Activated CD4-positive, alpha-beta memory T cell treated with anti-CD3 and anti-CD28 coated beads, Interleukin-2, amount 10 ng/mL, durations not matched to agents 7 days and 5 days (primary cell): ENCODE data around the gene APBB2. TPM values are rescaled to one million over a fixed set of nuclear protein-coding genes. Genes with fewer than 3 reads are reported as not detected.
A peak's percentile ranks its signal among the peaks of the same experiment; 100 is the strongest.
"Not testable (repeated sequence)": the region's sequence is repeated elsewhere in the genome, so short reads cannot be mapped to it uniquely, and the experiment has no call there.

Source experiments
- CTCF ChIA-PET: fragments of 350-600 bp; sonication (Branson Sonifier 250); formaldehyde crosslinking; loops from one replicate; lab custom pipeline; 2021; ENCODE audit warnings: antibody characterized with exemption, inconsistent platforms; lab: Charles Lee
- POLR2A ChIA-PET: fragments of 350-600 bp; sonication (Branson Sonifier 250); formaldehyde crosslinking; loops from one replicate; lab custom pipeline; 2021; ENCODE audit warnings: antibody characterized with exemption; lab: Charles Lee
- DNase-seq: peaks from one replicate; pipeline ENCODE4 v3.0.0-alpha.2; 2020
- H3K27ac Mint-ChIP-seq: one replicate; pipeline ENCODE4 v1.8.0; 2021; ENCODE audit warnings: mild to moderate bottlenecking, mixed read lengths
- H3K27me3 Mint-ChIP-seq: one replicate; pipeline ENCODE4 v1.8.0; 2021; ENCODE audit warnings: mixed read lengths
- H3K36me3 Mint-ChIP-seq: one replicate; pipeline ENCODE4 v1.8.0; 2021; ENCODE audit warnings: low read depth, mixed read lengths
- H3K4me1 Mint-ChIP-seq: one replicate; pipeline ENCODE4 v1.8.0; 2021; ENCODE audit warnings: mixed read lengths
- H3K4me3 Mint-ChIP-seq: one replicate; pipeline ENCODE4 v1.8.0; 2021; ENCODE audit warnings: mild to moderate bottlenecking, mixed read lengths
- H3K9me3 Mint-ChIP-seq: one replicate; pipeline ENCODE4 v1.8.0; 2021; ENCODE audit warnings: mixed read lengths
- total RNA-seq, 2 experiments: library from RNA; stranded (reverse); gene quantifications; one replicate each; pipeline ENCODE4 v1.2.3, GENCODE V29; 2021

The APBB2 gene
- total RNA-seq, 2 experiments from 2014 or later: 0.75 to 1.3 TPM

DNA sequence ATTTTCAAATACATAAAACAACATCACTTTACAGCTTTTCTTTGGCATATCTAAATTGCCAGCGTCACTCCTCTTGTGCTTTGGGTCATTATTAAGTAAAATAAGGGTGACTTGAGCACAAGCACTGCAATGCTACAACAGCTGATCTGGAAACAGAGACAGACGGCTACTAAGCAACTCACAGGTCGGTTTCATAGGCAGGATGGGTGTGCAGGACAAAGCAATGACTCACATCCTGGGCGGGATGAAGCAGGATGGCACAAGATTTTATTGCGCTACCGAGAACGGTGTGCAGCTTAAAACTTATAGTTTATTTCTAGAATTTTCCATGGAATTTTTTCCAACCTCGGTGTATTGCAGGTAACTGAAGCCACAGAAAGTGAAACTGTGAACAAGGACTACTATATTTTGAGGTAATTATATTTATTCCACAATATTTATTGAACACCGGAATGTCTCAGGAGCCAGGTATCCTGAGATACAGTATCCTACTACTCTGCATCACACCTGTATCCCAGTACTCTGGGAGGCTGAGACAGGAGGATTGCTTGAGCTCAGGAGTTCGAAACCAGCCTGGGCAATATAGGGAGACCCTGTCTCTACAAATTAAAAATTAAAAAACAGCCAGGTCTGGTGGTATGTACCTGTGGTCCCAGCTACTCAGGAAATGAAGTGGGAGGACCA is 215.5 kb downstream of the APBB2 start:
- CTCF ChIA-PET: no interaction called here
- no peaks in the 10 kb centered on the region for H3K4me1 Mint-ChIP-seq
- POLR2A ChIA-PET: no interaction called here
- no peak overlapping the region for H3K4me3 Mint-ChIP-seq
- no peak for DNase-seq
- peaks cover 14% of the 10 kb centered on the region for H3K27me3 Mint-ChIP-seq
- H3K27ac Mint-ChIP-seq: no peak overlapping the region
- H3K9me3 Mint-ChIP-seq: no peaks in the 10 kb centered on the region
- H3K36me3 Mint-ChIP-seq: no peaks in the 10 kb centered on the region

DNA sequence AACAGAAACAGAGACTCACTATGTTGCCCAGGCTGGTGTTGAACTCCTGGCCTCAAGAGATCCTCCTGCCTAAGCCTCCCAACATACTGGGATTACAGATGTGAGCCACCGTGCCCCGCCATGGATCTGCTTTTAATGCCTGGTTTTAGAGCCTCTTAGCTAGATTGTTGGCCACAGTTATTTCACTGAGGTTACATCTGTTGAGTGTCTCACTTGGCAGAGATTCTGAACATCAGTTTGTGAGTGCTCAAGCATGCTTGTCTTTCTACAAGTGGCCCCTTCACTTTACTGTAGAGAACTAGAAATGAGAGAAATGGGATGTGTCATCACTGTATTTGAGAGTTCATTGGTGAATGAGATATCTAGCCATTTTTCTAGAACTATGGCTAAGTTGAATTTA is 218.5 kb downstream of the APBB2 start:
- POLR2A ChIA-PET: no interaction called here
- DNase-seq: no peak
- CTCF ChIA-PET: no interaction called here
- Mint-ChIP-seq H3K27me3 (peaks cover 14% of the 10 kb centered on the region), H3K27ac (no peak overlapping the region), H3K9me3 (no peaks in the 10 kb centered on the region), H3K36me3 (no peaks in the 10 kb centered on the region), H3K4me1 (peaks cover 2% of the 10 kb centered on the region), H3K4me3 (no peak overlapping the region)

- POLR2A ChIA-PET: not testable (repeated sequence)
These were observed 220.0 kb downstream of the APBB2 start for GRCh38 chr4:40994321-40994720.

DNA sequence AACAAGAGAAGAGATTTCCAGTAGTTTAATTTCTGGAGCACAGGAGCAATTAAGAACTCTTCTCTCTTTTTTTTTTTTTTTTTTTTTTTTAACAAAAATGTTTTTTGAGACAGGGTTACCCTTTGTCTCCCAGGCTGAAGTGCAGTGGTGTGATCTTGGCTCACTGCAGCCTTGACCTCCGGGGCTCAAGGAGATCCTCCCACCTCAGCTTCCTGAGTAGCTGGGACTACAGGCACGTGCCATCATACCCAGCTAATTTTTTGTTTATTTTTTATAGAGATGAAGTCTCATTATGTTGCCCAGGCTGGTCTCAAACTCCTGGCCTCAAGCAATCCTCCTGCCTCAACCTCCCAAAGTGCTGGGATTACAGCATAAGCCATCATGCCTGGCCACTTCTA is 221.0 kb downstream of the APBB2 start:
- H3K4me3 Mint-ChIP-seq, H3K4me1 Mint-ChIP-seq, H3K9me3 Mint-ChIP-seq, H3K36me3 Mint-ChIP-seq, POLR2A ChIA-PET, H3K27ac Mint-ChIP-seq, DNase-seq: not testable (repeated sequence)
- CTCF ChIA-PET: interaction anchor here (1.0 kb wide), 1 partner anchor 17 kb away, joined by 7 read pairs; no protein-coding TSS in a partner anchor
- peaks cover 14% of the 10 kb centered on the region for H3K27me3 Mint-ChIP-seq

More at GRCh38 chr4:40994321-40994720, 220.0 kb downstream of the APBB2 start:
- H3K36me3 Mint-ChIP-seq, H3K9me3 Mint-ChIP-seq, CTCF ChIA-PET, DNase-seq, H3K4me3 Mint-ChIP-seq, H3K4me1 Mint-ChIP-seq, H3K27ac Mint-ChIP-seq: not testable (repeated sequence)
- peaks cover 14% of the 10 kb centered on the region for H3K27me3 Mint-ChIP-seq

GRCh38 chr4:40992472-40993295 is 221.7 kb downstream of the APBB2 start:
- H3K36me3 Mint-ChIP-seq: no peaks in the 10 kb centered on the region
- peak; percentile 19 for DNase-seq
- H3K27ac Mint-ChIP-seq: no peak overlapping the region
- H3K4me3 Mint-ChIP-seq: no peak overlapping the region
- CTCF ChIA-PET: interaction anchor here (1.0 kb wide), 1 partner anchor 16 kb away, joined by 7 read pairs; no protein-coding TSS in a partner anchor
- H3K4me1 Mint-ChIP-seq: peaks cover 2% of the 10 kb centered on the region
- H3K27me3 Mint-ChIP-seq: peaks cover 14% of the 10 kb centered on the region
- no peaks in the 10 kb centered on the region for H3K9me3 Mint-ChIP-seq
- POLR2A ChIA-PET: no interaction called here

GRCh38 chr4:40991908-40992307 is 222.4 kb downstream of the APBB2 start:
- Mint-ChIP-seq H3K9me3 (no peaks in the 10 kb centered on the region), H3K27ac (no peak overlapping the region), H3K4me3 (no peak overlapping the region), H3K27me3 (peaks cover 8% of the 10 kb centered on the region), H3K4me1 (peaks cover 2% of the 10 kb centered on the region), H3K36me3 (no peaks in the 10 kb centered on the region)
- ChIA-PET CTCF (no interaction called here), POLR2A (no interaction called here)
- DNase-seq: no peak

DNA sequence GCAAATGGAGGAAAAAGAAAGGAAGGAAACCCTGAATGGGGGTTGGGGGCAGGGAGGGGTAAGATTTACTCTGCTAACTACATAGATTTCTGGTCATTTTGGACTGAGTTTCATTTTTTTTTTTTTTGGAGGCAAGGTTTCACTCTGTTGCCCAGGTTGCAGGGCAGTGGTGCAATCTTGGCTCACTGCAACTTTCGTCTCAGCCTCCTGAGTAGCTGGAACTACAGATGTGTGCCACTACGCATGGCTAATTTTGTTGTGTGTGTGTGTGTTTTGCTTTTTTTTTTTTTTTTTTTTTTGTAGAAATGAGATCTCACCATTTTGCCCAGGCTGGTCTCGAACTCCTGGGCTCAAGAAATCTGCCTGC is 223.5 kb downstream of the APBB2 start:
- Mint-ChIP-seq H3K27me3 (peaks cover 1% of the 10 kb centered on the region), H3K4me1 (peaks cover 2% of the 10 kb centered on the region), H3K9me3 (no peaks in the 10 kb centered on the region), H3K4me3 (no peak overlapping the region), H3K27ac (no peak overlapping the region), H3K36me3 (no peaks in the 10 kb centered on the region)
- ChIA-PET POLR2A (no interaction called here), CTCF (no interaction called here)
- no peak for DNase-seq

DNA sequence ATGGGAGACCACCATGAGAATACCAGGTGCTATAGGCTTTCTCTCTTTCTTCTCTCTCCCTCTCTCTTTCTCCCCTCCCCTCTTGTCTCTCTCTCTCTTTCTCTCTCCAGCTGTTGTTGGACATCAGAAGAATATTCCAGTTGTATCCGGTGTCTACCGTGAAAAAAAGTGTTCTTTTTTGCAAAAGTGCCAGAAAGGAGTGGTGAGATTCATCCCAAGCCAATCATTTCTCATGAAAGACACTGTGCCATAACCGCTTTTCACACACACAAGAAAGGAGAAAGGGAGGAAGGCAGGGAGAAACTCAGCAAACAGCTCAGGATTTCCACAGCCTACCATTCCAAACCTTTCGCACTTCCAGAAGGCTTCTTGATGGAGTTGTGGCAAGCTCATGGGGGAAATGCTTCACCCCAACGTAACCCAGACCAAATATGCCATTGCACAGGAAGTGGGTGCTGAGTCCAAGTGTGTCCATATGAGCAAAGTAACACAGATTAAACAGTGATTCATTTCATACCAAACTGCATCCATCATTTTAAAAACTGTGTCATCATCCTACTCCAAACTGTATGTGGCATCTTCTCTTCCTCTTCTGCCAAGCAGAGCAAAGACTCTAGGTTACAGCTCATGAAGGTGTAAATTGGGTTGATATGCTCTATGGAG is 224.0 kb downstream of the APBB2 start:
- peaks cover 2% of the 10 kb centered on the region for H3K4me1 Mint-ChIP-seq
- DNase-seq: no peak
- no peak overlapping the region for H3K4me3 Mint-ChIP-seq
- no peaks in the 10 kb centered on the region for H3K9me3 Mint-ChIP-seq
- H3K27ac Mint-ChIP-seq: peak overlapping the region; percentile 5
- ChIA-PET CTCF (interaction anchor here (1.2 kb wide), 1 partner anchor 14 kb away, joined by 4 read pairs; no protein-coding TSS in a partner anchor), POLR2A (no interaction called here)
- H3K27me3 Mint-ChIP-seq: no peaks in the 10 kb centered on the region
- no peaks in the 10 kb centered on the region for H3K36me3 Mint-ChIP-seq

- POLR2A ChIA-PET: no interaction called here
- no peak for DNase-seq
These were observed 227.2 kb downstream of the APBB2 start for GRCh38 chr4:40987151-40987550.

DNA sequence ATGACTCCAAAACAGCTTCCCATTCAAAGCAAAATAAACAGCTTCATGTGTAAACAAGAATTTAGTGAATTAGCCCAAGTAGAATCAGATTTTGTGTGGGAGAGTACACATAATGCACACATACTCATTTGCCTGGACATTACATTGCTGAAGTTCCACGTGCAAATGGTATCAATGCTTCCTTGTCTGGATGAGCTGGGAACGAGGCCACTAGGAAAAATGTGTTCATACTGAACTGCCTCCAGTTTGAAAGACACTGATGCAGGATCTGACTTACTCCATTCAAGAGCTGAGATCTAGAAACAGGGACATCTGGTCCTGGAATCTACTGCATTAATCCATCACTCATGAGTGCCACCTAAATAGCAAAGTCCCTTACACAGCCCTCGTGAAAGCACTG is 228.0 kb downstream of the APBB2 start:
- H3K27me3 Mint-ChIP-seq: no peaks in the 10 kb centered on the region
- H3K36me3 Mint-ChIP-seq: no peaks in the 10 kb centered on the region
- H3K4me3 Mint-ChIP-seq: no peak overlapping the region
- no peak for DNase-seq
- no peak overlapping the region for H3K27ac Mint-ChIP-seq
- CTCF ChIA-PET: interaction anchor here (1.9 kb wide), 1 partner anchor 10 kb away, joined by 9 read pairs; no protein-coding TSS in a partner anchor
- H3K9me3 Mint-ChIP-seq: no peaks in the 10 kb centered on the region
- H3K4me1 Mint-ChIP-seq: no peaks in the 10 kb centered on the region
- POLR2A ChIA-PET: no interaction called here

More at GRCh38 chr4:40987151-40987550, 227.2 kb downstream of the APBB2 start:
- CTCF ChIA-PET: no interaction called here
- H3K9me3 Mint-ChIP-seq: no peaks in the 10 kb centered on the region
- no peaks in the 10 kb centered on the region for H3K27me3 Mint-ChIP-seq
- H3K27ac Mint-ChIP-seq: no peak overlapping the region
- H3K36me3 Mint-ChIP-seq: no peaks in the 10 kb centered on the region
- no peak overlapping the region for H3K4me3 Mint-ChIP-seq
- no peaks in the 10 kb centered on the region for H3K4me1 Mint-ChIP-seq

DNA sequence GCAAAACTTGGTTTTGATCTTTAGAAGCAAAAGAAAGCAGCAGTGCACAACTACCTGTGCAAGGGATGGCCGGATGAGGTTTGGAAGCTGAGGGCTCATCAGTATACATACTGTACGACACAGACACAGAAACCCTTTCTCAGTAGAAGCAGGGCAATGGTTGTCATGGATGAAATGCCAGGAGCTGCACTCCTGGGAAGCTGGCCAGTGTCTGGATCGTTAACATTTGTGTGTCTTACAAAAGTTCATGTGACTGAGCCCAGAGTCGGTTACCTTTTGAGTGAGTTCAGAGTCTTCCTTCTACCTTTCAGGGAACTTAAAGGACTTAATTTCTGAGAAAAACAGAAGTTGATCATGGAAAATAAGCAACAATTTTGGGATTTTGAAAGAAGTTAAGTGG is 230.3 kb downstream of the APBB2 start:
- no peaks in the 10 kb centered on the region for H3K9me3 Mint-ChIP-seq
- DNase-seq: no peak
- H3K27ac Mint-ChIP-seq: no peak overlapping the region
- H3K27me3 Mint-ChIP-seq: no peaks in the 10 kb centered on the region
- no peak overlapping the region for H3K4me3 Mint-ChIP-seq
- H3K36me3 Mint-ChIP-seq: no peaks in the 10 kb centered on the region
- POLR2A ChIA-PET: no interaction called here
- no peaks in the 10 kb centered on the region for H3K4me1 Mint-ChIP-seq
- CTCF ChIA-PET: no interaction called here

- ChIA-PET POLR2A (no interaction called here), CTCF (no interaction called here)
- H3K9me3 Mint-ChIP-seq: no peaks in the 10 kb centered on the region
- no peaks in the 10 kb centered on the region for H3K4me1 Mint-ChIP-seq
- no peaks in the 10 kb centered on the region for H3K36me3 Mint-ChIP-seq
- H3K27me3 Mint-ChIP-seq: peaks cover under 1% of the 10 kb centered on the region
- DNase-seq: no peak
- H3K4me3 Mint-ChIP-seq: no peak overlapping the region
- H3K27ac Mint-ChIP-seq: no peak overlapping the region
These were observed 233.9 kb downstream of the APBB2 start for GRCh38 chr4:40980318-40980883.

GRCh38 chr4:40978548-40978947 is 235.8 kb downstream of the APBB2 start:
- ChIA-PET CTCF (interaction anchor here (1.1 kb wide), 1 partner anchor 26 kb away, joined by 6 read pairs; no protein-coding TSS in a partner anchor), POLR2A (no interaction called here)
- Mint-ChIP-seq H3K27me3 (peaks cover 6% of the 10 kb centered on the region), H3K4me3 (no peak overlapping the region), H3K27ac (no peak overlapping the region), H3K4me1 (no peaks in the 10 kb centered on the region), H3K36me3 (no peaks in the 10 kb centered on the region), H3K9me3 (no peaks in the 10 kb centered on the region)
- no peak for DNase-seq
